ENCODE measurements around the gene PIM3.

Gene PIM3

GRCh38 chr22:50011447-50012210, 51.1 kb downstream of the PIM3 start:
- peaks cover 15% of the 10 kb centered on the region for H3K27me3 Mint-ChIP-seq (ENCODE audit: low read depth)
- no peak overlapping the region for H3K27ac Mint-ChIP-seq
- no peaks in the 10 kb centered on the region for H3K9me3 Mint-ChIP-seq
- H3K36me3 Mint-ChIP-seq (ENCODE audit: low read depth) = no peaks in the 10 kb centered on the region
- H3K4me3 Mint-ChIP-seq = peak overlapping the region; percentile 48
- peaks cover 9% of the 10 kb centered on the region for H3K4me1 Mint-ChIP-seq (ENCODE audit: low read depth)

GRCh38 chr22:50012211-50013181, 51.9 kb downstream of the PIM3 start, which contains the start of gene IL17REL:
TSS of gene IL17REL (minus strand) at chr22:50012765. CDS start at chr22:50012646, 119 bp downstream.
- H3K36me3 Mint-ChIP-seq (ENCODE audit: low read depth) = no peaks in the 10 kb centered on the region
- peak within 1 kb of the TSS; percentile 48 for H3K4me3 Mint-ChIP-seq
- H3K27me3 Mint-ChIP-seq (ENCODE audit: low read depth) = peaks cover 15% of the 10 kb centered on the region
- H3K27ac Mint-ChIP-seq = no peak within 1 kb of the TSS
- H3K4me1 Mint-ChIP-seq (ENCODE audit: low read depth) = peaks cover 9% of the 10 kb centered on the region
- no peaks in the 10 kb centered on the region for H3K9me3 Mint-ChIP-seq
